Retinal pigment epithelial cell (primary cell): ENCODE data around the gene EXOC2.

Experiments
- DNase-seq: peaks from one replicate; pipeline ENCODE4 v3.0.0-alpha.2; 2010; ENCODE audit warnings: low read depth
- H3K4me3 ChIP-seq: 2 replicates; pipeline ENCODE4 v1.5.1; 2011; ENCODE audit warnings: mild to moderate bottlenecking, low read length, control low read depth, moderate library complexity
- TF ChIP-seq, protein P1 (sequence below): conservative IDR thresholded peaks from 2 replicates; pipeline ENCODE4 v1.5.1; 2011; ENCODE audit warnings: low read depth, low read length, control low read depth, inconsistent platforms

EXOC2 gene

DNA sequence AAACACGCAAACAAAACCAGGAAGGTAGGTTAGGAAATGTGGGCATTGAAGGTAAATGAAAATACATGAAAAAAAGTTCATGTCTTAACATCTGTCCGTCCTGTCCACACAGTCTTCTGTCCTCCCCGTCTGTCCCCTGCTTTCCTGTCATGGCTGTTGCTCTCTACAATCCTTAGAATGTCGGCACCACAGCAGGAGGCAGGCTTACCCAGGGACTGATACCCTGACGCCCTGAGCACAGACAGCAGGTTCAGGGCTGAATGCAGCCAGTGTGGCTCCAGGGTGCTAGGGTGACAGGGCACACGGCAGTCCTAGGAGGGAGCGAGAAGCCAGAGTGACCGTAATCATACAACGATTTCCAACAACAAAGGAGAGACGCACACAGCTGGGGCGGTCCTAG, 177.7 kb downstream of the EXOC2 start:
- no peak overlapping the region for H3K4me3 ChIP-seq
- TF ChIP-seq, protein P1, sequence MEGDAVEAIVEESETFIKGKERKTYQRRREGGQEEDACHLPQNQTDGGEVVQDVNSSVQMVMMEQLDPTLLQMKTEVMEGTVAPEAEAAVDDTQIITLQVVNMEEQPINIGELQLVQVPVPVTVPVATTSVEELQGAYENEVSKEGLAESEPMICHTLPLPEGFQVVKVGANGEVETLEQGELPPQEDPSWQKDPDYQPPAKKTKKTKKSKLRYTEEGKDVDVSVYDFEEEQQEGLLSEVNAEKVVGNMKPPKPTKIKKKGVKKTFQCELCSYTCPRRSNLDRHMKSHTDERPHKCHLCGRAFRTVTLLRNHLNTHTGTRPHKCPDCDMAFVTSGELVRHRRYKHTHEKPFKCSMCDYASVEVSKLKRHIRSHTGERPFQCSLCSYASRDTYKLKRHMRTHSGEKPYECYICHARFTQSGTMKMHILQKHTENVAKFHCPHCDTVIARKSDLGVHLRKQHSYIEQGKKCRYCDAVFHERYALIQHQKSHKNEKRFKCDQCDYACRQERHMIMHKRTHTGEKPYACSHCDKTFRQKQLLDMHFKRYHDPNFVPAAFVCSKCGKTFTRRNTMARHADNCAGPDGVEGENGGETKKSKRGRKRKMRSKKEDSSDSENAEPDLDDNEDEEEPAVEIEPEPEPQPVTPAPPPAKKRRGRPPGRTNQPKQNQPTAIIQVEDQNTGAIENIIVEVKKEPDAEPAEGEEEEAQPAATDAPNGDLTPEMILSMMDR, result no peak
- no peak for DNase-seq

DNA sequence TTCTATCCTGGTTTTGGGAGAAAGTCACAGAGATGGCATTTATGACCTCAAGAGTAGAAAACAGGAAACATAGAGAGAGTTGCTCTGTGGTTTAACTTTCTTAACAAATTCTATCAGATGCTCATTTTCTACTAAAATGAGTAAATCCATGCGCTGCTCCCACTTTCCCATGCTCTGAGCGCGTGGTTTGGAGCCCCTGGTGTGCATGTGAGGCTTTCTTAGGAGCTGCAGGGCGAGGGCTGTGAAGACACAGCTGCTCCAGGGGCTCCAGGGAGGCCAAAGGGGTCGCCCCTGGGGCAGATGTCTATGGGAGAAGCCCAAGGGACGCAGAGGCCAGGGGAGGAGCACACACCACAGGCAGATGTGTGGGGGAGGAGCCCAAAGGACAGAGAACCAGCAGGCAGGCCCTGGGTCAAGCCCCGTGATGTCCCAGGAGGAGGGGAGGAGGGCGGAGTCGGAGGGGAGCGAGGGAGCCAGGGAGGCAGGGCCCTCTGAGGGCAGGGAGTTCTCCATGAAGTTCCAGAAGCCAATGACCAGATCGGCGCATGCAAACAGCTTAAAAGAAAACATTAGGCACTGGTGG, 178.5 kb downstream of the EXOC2 start:
- TF ChIP-seq, protein P1, result no peak
- DNase-seq, result no peak
- no peak overlapping the region for H3K4me3 ChIP-seq

DNA sequence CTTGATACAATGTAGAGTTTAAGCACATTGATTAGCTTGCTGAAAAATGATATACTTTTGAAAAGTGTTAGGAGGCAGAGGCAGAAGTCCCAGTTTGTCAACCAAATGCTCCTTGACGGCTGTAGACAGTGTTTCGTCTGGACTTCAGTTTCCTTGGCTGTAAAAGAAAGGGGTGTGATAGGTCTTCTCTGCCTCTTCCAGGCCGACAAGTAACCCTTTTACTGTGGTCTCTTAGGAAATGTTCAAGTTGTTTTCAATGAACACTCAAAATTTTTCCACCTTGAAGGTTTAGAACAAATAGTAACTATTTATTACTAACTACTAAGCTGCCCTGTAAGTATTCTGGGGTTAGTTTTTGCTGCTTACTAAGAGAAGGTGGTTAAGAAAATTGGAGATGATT, 179.0 kb downstream of the EXOC2 start:
- DNase-seq, result no peak
- H3K4me3 ChIP-seq, result no peak overlapping the region
- TF ChIP-seq, protein P1, result no peak

DNA sequence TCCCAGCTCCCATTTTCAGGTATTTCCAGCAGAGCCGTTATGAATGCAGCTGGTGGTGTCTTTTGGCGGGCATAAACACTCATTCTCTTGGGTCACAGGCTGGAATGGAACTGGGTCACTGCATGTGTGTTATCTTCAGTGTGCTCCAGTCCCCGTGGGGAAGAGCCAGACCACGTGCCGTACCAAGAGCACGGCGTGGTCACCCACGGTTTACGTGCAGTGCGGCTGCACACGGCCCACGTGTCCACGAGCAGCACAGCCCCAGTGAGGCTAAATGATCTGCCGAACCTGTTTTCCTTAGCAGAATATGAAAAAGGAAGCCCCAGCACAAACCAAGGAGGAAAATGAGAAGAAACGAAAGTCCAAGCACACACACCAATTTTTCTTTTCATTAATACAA, 179.9 kb downstream of the EXOC2 start:
- TF ChIP-seq, protein P1, result no peak
- no peak for DNase-seq
- H3K4me3 ChIP-seq, result no peak overlapping the region

DNA sequence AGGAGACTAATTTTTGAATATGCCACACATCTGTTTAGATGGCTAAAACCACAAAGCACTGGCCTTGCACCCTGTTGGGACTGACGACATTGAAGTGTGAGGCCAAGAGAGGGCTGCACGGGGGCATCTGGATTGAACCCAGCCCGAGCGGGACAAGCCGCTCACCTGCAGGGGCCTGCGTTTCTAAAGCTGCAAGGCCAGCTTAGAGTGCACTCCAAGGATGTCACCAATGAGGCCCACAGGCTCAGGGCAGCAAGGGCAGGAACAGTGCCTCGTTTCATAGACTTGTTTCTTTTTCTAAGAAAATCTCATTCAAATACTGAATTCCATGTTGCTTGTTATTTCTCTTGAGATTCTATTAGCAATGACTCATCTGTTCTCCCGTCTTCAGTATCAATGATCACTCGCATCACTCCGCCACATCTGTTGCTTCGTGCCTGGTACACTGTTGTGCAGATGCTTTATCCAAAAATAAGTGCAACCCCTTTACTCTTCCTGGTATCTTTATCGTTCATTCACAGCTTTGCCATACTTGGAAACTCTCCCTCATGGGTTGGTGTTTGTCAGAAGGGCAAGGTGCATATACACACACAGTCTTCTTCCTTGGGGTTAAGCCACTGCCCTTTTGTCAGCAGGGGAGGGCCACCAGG, 181.3 kb downstream of the EXOC2 start:
- TF ChIP-seq, protein P1, result no peak
- DNase-seq, result no peak
- H3K4me3 ChIP-seq, result no peak overlapping the region

DNA sequence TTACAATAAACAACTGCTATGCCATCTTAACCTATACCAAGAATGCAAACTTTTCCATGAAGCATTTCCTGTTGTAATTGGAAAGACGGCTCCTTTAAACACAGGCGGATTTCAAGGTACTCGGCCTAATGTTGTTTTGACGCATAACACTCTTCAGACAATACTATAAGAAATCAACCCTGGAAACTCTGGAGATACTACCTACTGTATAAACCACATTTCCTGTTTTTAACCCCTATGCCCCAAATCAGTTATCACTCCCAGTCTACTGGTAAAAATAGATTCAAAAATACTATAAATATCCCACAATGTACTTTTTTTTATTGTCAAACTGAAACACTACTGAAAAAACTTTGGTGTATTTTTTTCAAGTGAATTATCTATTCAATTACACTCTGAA, 183.3 kb downstream of the EXOC2 start:
- DNase-seq, result no peak
- no peak overlapping the region for H3K4me3 ChIP-seq
- TF ChIP-seq, protein P1, result no peak

DNA sequence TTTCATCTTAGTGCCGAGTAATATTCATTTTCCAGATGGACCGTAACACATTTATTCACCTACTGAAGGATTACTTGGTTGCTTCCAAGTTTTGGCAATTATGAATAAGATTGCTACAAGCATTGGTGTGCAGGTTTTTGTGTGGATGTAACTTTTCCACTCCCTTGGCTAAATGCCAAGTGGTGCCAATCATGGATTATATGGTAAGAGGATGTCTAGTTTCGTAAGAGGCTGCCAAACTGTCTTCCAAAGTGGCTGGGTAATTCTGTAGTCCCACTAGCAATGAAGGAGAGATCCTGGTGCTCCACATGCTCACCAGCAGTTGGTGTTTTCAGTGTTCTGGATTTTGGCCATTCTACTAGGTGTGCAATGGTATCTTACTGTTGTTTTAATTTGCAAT, 184.3 kb downstream of the EXOC2 start:
- no peak overlapping the region for H3K4me3 ChIP-seq
- TF ChIP-seq, protein P1, result no peak
- DNase-seq, result no peak
